Measurements from ENCODE around the gene FMOD. TPM values are rescaled to one million over a fixed set of nuclear protein-coding genes. Genes with fewer than 3 reads are reported as not detected.

The FMOD gene
- total RNA-seq, 1 experiment from 2014 or later: 0.69 TPM

DNA sequence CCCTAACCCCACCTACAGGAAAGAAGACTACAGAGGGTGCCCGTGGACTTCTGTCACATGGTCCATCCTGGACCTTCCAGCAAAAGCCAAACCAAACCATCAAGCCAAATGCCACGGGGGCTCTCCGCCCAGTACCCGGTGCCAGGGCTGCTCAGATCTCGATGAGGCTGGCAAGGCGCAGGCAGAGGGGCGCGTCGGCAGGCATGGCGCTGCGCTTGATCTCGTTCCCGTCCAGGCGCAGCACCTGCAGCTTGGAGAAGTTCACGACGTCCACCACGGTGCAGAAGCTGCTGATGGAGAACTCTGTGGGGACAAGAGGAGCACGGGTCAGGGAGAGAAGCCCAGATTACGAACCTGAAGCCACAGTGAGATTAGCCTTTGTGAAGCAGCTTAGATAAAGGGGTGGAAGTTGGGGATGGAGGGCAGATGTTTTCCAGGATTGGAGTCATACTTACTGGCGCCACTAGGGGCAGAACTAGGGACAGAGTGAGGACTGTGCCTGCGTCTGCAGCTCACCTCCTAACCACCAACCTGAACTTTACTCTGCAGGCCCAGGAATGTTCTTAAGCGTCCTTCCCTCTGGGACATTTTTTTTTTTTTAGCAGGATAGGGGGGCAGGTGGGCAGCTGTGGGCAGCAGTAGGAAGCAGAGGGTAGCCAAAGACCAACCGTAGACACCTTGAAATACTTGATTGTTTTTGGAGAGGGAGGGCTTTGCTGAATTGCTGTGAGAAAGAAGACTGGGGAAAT is 8.6 kb downstream of the FMOD start:
- Histone ChIP-seq H3K4me1 (ENCODE audit: insufficient read depth, low read length, poor library complexity, severe bottlenecking) (no peaks in the 10 kb centered on the region), H3K36me3 (ENCODE audit: insufficient read depth, low read length, poor library complexity, severe bottlenecking) (no peaks in the 10 kb centered on the region), H3K27me3 (replicated peaks; ENCODE audit: insufficient read depth, low read depth, low read length, poor library complexity) (peaks cover 8% of the 10 kb centered on the region), H3K4me3 (ENCODE audit: low read depth, low read length, poor library complexity, severe bottlenecking) (peak overlapping the region; percentile 35), H3K27ac (ENCODE audit: low read depth, low read length, poor library complexity, severe bottlenecking) (no peak overlapping the region), H3K9me3 (ENCODE audit: low read depth, low read length, poor library complexity, severe bottlenecking) (no peaks in the 10 kb centered on the region)
- peak; percentile 74 for DNase-seq (ENCODE audit: low spot score)
- intact Hi-C loops (cut with micrococcal nuclease; ENCODE audit: unreplicated experiment): loop anchor here (5.0 kb wide), 1 partner anchor 360 kb away; no protein-coding TSS in a partner anchor
- TF ChIP-seq, protein P1, sequence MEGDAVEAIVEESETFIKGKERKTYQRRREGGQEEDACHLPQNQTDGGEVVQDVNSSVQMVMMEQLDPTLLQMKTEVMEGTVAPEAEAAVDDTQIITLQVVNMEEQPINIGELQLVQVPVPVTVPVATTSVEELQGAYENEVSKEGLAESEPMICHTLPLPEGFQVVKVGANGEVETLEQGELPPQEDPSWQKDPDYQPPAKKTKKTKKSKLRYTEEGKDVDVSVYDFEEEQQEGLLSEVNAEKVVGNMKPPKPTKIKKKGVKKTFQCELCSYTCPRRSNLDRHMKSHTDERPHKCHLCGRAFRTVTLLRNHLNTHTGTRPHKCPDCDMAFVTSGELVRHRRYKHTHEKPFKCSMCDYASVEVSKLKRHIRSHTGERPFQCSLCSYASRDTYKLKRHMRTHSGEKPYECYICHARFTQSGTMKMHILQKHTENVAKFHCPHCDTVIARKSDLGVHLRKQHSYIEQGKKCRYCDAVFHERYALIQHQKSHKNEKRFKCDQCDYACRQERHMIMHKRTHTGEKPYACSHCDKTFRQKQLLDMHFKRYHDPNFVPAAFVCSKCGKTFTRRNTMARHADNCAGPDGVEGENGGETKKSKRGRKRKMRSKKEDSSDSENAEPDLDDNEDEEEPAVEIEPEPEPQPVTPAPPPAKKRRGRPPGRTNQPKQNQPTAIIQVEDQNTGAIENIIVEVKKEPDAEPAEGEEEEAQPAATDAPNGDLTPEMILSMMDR (conservative IDR thresholded peaks at IDR 0.05; ENCODE audit: low read depth, low read length): peak; percentile 82
- TF ChIP-seq EZH2 (IDR thresholded peaks at IDR 0.05; ENCODE audit: borderline replicate concordance, low read depth, low read length, poor library complexity, severe bottlenecking): no peak
- CTCF ChIA-PET: interaction anchor here (0.6 to 2.0 kb wide), 11 partner anchors 9 to 457 kb away, joined by 3 to 16 read pairs (median 5); partner anchors contain the start of gene FMOD
- POLR2A ChIA-PET (ENCODE audit: low non-redundant PET): interaction anchor here (0.6 to 0.7 kb wide), 2 partner anchors 175 to 1692 kb away, joined by 3 to 5 read pairs; no protein-coding TSS in a partner anchor
- no TSS peak for BruUV-seq (replicated peaks)

DNA sequence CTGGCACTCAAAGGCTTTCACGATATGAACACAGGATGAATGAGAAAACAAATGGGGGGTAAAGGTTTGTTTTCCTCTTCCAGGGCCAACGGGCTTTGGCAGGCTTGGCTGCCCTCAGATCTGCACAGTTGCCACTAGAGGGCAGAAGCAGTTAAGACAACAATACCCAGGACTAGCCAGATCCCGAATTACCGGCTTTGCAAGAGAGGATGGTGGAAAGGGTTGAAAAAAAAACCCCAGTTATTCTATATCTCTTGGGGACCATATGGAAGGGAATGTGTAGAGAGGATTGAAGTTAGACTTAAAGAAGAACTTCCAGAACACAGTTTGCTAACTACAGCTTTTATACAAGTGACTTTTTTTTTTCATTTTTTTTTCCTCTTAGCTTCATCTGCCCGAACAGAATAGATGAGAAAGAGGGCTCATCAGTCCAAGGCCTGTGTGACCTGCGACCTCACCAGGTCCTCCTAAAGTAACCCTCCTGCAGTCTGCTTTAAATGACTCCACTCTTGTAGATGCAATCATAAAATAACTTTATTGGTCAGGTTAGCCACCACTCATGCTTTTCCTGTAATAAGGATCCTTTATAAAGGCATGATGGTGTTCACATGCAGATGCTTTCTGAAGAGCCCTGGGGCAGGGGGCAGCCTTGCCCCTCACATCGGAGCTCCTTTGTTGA is 10.7 kb downstream of the FMOD start:
- intact Hi-C loops (cut with micrococcal nuclease; ENCODE audit: unreplicated experiment): loop anchor here (1.0 to 5.0 kb wide), 3 partner anchors 12 to 362 kb away; no protein-coding TSS in a partner anchor
- no TSS peak for BruUV-seq (replicated peaks)
- DNase-seq (ENCODE audit: low spot score): peak; percentile 90
- no peaks in the 10 kb centered on the region for H3K36me3 ChIP-seq (ENCODE audit: insufficient read depth, low read length, poor library complexity, severe bottlenecking)
- no peaks in the 10 kb centered on the region for H3K9me3 ChIP-seq (ENCODE audit: low read depth, low read length, poor library complexity, severe bottlenecking)
- POLR2A ChIA-PET (ENCODE audit: low non-redundant PET): no interaction called here
- no peak for TF ChIP-seq EZH2 (IDR thresholded peaks at IDR 0.05; ENCODE audit: borderline replicate concordance, low read depth, low read length, poor library complexity, severe bottlenecking)
- TF ChIP-seq, protein P1 (conservative IDR thresholded peaks at IDR 0.05; ENCODE audit: low read depth, low read length): peak; percentile 97
- CTCF ChIA-PET: interaction anchor here (0.6 to 1.5 kb wide), 6 partner anchors 68 to 178 kb away, joined by 3 to 6 read pairs (median 4); no protein-coding TSS in a partner anchor
- no peaks in the 10 kb centered on the region for H3K4me1 ChIP-seq (ENCODE audit: insufficient read depth, low read length, poor library complexity, severe bottlenecking)
- no peak overlapping the region for H3K27ac ChIP-seq (ENCODE audit: low read depth, low read length, poor library complexity, severe bottlenecking)
- peaks cover 8% of the 10 kb centered on the region for H3K27me3 ChIP-seq (replicated peaks; ENCODE audit: insufficient read depth, low read depth, low read length, poor library complexity)
- no peak overlapping the region for H3K4me3 ChIP-seq (ENCODE audit: low read depth, low read length, poor library complexity, severe bottlenecking)

DNA sequence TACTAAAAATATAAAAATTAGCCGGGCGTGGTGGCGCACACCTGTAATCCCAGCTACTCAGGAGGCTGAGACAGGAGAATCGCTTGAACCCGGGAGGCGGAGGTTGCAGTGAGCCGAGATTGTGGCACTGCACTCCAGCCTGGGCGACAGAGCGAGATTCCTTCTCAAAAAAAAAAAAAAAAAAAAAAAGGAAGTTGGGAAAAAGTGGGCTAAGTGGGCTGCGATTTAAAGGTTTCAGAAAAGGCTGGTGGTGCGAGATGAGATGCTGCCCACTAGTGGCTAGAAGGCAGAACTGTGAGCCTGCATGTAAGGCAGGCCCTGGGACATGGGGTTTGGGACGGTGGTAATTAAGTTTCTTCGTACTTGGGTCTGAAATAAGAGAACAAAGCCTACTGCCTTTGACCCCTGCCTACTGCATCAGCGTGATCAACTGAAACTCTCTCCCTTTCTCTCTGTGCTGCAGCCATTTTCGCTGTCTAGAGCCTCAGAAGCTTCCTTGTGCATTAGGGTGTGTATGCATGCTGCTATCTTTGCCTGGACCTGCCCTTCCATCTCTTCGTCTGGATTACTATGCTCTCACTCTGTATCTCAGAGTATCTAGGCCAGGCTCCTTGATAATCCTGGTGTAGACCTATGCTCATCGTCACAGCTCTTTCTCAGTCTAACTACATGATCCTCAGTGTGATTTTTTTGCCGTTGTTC is 12.4 kb downstream of the FMOD start:
- no peak for TF ChIP-seq EZH2 (IDR thresholded peaks at IDR 0.05; ENCODE audit: borderline replicate concordance, low read depth, low read length, poor library complexity, severe bottlenecking)
- TF ChIP-seq, protein P1 (conservative IDR thresholded peaks at IDR 0.05; ENCODE audit: low read depth, low read length): peak; percentile 87
- no peak overlapping the region for H3K4me3 ChIP-seq (ENCODE audit: low read depth, low read length, poor library complexity, severe bottlenecking)
- no peaks in the 10 kb centered on the region for H3K4me1 ChIP-seq (ENCODE audit: insufficient read depth, low read length, poor library complexity, severe bottlenecking)
- H3K27ac ChIP-seq (ENCODE audit: low read depth, low read length, poor library complexity, severe bottlenecking): no peak overlapping the region
- H3K9me3 ChIP-seq (ENCODE audit: low read depth, low read length, poor library complexity, severe bottlenecking): no peaks in the 10 kb centered on the region
- peaks cover 8% of the 10 kb centered on the region for H3K27me3 ChIP-seq (replicated peaks; ENCODE audit: insufficient read depth, low read depth, low read length, poor library complexity)
- ChIA-PET POLR2A (ENCODE audit: low non-redundant PET) (interaction anchor here (0.7 kb wide), 1 partner anchor 33 kb away, joined by 6 read pairs; no protein-coding TSS in a partner anchor), CTCF (interaction anchor here (0.7 to 1.8 kb wide), 7 partner anchors 61 to 364 kb away, joined by 3 to 11 read pairs (median 6); no protein-coding TSS in a partner anchor)
- intact Hi-C loops (cut with micrococcal nuclease; ENCODE audit: unreplicated experiment): loop anchor here (1.0 kb wide), 1 partner anchor 65 kb away; no protein-coding TSS in a partner anchor
- H3K36me3 ChIP-seq (ENCODE audit: insufficient read depth, low read length, poor library complexity, severe bottlenecking): no peaks in the 10 kb centered on the region
- DNase-seq (ENCODE audit: low spot score): peak; percentile 74
- BruUV-seq (replicated peaks): no TSS peak

Data from A673 (cell line).